Loucy (cell line): ENCODE measurements around the gene TNIP3.

Experiments used
- EZH2phosphoT487 ChIP-seq: fragments of 200-600 bp; IDR thresholded peaks from 2 replicates; pipeline ENCODE4 v1.6.1; 2018; ENCODE audit warnings: antibody characterized with exemption, mild to moderate bottlenecking, moderate library complexity, borderline replicate concordance
- TF ChIP-seq, protein P1 (sequence below): fragments of 200-600 bp; sonication (generic); conservative IDR thresholded peaks from 2 replicates; pipeline ENCODE4 v1.5.1; 2014; ENCODE audit warnings: mild to moderate bottlenecking, antibody characterized with exemption, low read length

DNA sequence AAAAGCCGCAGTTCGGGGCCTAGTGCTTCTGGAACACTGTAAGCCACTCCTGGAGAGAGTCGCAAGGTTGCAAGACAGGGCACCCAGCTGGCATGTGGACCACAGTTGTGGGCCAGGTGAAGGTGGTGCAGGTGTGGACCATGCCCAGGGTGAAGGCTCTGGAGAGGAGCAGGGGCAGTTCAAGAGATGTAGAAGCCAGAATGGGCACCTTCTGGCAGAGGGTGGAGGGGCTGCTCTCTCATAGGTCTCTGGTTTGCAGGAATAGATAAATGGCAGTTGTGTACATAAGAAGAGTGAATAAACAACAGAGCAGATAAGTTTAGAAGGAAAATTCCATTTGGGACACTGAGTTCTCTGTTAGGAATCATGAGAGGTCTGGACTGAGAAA lies 38.6 kb downstream of the TNIP3 start:
- TF ChIP-seq, protein P1, sequence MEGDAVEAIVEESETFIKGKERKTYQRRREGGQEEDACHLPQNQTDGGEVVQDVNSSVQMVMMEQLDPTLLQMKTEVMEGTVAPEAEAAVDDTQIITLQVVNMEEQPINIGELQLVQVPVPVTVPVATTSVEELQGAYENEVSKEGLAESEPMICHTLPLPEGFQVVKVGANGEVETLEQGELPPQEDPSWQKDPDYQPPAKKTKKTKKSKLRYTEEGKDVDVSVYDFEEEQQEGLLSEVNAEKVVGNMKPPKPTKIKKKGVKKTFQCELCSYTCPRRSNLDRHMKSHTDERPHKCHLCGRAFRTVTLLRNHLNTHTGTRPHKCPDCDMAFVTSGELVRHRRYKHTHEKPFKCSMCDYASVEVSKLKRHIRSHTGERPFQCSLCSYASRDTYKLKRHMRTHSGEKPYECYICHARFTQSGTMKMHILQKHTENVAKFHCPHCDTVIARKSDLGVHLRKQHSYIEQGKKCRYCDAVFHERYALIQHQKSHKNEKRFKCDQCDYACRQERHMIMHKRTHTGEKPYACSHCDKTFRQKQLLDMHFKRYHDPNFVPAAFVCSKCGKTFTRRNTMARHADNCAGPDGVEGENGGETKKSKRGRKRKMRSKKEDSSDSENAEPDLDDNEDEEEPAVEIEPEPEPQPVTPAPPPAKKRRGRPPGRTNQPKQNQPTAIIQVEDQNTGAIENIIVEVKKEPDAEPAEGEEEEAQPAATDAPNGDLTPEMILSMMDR: no peak
- TF ChIP-seq EZH2phosphoT487: no peak
